Measurements from ENCODE around the gene CABLES2.

CABLES2 gene

GRCh38 chr20:62372042-62372993, 34.8 kb downstream of the CABLES2 start:
- DNase-seq (ENCODE audit: low read depth in 3 of 3): no peak

DNA sequence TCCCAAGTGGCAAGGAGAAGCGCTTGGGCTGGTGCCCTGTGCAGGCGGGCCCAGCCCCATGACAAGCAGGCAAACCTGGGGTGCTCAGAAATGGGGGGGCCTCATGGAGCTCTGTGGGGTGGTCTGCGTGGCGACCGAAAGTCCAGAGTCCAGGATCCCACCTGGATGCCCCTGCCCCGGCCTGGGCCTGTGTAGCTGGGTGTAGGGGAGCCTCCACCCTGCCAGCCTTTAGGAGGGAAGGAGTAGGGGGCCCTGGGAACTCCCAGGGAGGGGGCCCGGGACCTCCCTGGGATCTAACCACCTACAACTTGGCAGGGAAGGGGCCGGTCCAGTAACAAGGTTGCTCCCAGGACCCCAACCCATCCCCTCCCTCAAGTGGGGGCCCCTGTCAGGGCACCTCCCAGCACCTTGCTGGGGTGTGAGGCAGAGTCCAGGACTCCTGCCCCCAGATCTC, 35.5 kb downstream of the CABLES2 start:
- no peak for DNase-seq (ENCODE audit: low read depth in 3 of 3)

- no peak for DNase-seq (ENCODE audit: low read depth in 3 of 3)
Observed at GRCh38 chr20:62370807-62371587, 36.1 kb downstream of the CABLES2 start.

DNA sequence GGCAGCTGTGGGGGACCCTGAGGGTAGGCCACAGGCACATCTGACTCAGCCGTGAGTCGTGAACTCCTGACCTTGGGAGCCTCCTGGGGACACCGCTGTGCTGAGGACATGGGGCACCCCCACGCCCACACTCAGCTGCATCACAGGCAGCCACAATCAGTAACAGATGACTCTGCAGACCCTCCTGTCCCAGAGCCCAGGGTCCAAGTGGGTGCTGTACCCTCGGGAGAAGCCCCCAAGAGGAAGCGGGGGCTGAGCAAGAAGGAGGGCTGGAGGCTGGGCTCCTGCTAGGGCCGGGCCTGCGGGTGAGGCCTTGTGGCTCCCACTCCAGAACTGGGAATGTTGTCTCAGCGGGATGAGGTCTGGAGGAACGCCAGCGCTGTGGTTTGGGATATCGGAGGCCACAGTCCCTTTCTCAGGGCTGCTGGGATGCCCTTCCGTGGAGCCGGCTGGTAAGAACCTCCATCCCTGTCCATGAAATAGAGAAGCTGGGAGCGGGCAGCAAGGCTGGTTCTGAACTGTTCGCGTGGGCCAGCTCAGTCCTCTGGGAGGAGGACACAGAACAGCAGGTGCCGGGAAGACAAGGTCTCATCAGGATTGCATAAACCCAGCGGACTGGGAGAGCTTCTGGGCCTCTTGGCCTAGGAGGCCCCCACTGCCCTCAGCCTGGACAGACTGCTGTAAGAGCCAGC, 36.8 kb downstream of the CABLES2 start:
- peak in 1 of 3 experiments; percentile 47 for DNase-seq (ENCODE audit: low read depth in 3 of 3)

GRCh38 chr20:62369815-62370114, 37.3 kb downstream of the CABLES2 start:
- DNase-seq (ENCODE audit: low read depth in 3 of 3): no peak

DNA sequence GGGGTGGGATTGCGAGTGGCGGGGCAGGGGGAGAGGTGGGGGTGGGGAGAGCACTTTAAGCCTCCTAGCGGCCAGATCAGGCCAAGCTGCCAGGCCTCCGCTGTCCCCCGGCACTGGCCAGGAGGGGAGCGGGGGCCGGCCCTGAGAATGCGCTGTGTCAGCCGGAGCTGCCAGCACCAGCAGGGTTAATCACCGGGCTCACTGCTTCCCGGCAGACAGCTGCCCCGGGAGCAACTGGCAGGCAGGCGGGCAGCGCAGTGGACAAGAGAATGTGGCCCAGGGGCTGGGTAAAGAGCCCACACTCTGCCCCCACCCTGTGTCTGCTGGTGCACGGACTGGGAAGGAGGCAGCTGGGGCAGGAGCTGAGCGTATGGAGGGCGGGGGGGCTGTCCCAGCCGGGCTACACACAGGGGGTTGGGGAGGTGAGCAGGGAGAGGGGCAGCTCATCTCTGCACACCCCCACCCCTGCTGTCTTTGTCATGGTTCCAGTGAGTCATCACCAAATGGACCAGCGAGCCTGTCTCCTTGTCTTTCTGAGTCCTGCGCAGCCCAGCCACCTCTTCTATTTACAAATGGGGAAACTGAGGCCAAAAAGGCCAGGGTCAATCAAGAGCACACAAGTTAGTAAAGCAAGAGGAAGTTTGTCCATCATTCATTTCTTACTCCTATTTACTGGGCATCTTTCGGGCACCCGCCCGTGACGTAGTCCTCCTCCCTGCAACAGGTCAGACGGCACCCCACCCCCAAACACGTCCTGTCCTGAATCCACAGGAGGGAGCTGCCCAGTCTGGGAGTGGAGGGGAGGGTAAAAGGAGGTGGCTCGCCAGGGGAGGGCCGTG, 37.9 kb downstream of the CABLES2 start:
- DNase-seq (ENCODE audit: low read depth in 3 of 3): no peak

DNA sequence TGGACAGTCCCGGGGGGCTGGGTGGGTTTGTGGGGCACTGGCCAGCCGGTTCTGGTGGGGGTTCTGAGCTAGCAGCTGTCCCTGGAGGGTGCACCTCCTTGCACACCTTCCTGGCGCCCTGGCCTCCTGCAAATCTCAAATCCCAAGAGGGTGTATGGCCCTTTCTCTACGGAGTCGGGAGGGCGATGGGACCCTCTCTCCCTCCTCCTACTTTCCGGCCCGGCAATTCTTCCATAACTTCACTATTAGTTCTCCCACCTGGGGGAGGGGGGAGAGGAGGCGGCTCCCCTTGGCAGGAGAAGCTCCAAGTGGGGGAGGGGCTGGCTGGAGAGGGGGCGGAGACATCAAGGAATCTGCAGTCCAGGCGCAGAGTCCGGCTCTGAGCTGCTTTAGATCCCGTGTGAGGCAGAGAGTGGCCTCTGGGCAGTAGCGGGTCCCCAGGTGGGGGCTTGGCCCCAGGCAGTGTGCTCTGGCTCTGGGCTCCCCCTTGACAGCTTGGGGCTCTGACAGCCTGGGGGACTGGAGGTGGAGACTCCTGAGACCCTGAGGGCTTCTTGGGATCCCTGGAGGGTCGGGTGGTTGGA, 38.6 kb downstream of the CABLES2 start:
- no peak for DNase-seq (ENCODE audit: low read depth in 3 of 3)

DNA sequence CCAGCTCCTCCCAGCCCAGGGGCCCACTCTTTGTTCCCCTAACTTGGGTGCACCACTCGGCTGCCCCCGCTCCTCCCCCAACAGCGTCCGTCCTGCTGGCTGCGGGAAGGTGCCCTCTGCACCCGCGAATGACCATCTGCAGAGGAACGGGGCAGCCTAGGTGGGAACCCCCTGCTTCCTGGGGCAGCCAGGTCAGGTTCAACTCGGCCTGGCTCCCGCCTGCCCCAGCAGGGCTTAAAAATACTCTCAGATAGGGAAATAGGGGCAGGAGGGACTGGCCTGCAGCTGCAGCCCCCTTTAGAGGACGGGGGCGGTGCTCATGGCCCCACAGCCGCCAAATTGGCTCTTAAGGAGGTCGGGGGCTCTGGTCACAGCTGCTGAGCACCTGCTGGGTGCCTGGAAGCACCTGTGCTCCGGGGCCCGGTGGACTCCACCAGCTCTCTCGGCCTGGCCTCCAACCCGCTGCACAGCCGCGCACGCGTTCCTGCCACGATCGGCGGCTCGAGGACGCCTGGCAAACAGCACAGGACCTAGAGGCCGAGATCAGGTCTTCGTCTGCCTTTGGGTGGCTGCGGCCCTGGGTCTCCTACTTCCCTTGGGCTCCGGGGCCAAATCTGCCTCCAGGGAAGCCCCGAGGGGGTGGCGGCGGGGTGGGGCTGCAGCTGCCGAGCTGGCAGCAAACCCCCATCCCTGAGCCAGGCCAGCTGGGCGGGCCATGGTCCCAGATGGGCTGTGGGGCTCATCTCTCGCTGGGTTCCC, 39.3 kb downstream of the CABLES2 start:
- DNase-seq (ENCODE audit: low read depth in 3 of 3): no peak

- DNase-seq (ENCODE audit: low read depth in 3 of 3): no peak
Observed at GRCh38 chr20:62367136-62367632, 39.9 kb downstream of the CABLES2 start, which contains the start of gene LAMA5. Gene LAMA5 (minus strand): TSS chr20:62367312. CDS start chr20:62367245, 67 bp downstream.

- DNase-seq (ENCODE audit: low read depth in 3 of 3): no peak
Observed at GRCh38 chr20:62366370-62367135, 40.5 kb downstream of the CABLES2 start.

- DNase-seq (ENCODE audit: low read depth in 3 of 3): no peak
Observed at GRCh38 chr20:62365814-62366369, 41.2 kb downstream of the CABLES2 start.

DNA sequence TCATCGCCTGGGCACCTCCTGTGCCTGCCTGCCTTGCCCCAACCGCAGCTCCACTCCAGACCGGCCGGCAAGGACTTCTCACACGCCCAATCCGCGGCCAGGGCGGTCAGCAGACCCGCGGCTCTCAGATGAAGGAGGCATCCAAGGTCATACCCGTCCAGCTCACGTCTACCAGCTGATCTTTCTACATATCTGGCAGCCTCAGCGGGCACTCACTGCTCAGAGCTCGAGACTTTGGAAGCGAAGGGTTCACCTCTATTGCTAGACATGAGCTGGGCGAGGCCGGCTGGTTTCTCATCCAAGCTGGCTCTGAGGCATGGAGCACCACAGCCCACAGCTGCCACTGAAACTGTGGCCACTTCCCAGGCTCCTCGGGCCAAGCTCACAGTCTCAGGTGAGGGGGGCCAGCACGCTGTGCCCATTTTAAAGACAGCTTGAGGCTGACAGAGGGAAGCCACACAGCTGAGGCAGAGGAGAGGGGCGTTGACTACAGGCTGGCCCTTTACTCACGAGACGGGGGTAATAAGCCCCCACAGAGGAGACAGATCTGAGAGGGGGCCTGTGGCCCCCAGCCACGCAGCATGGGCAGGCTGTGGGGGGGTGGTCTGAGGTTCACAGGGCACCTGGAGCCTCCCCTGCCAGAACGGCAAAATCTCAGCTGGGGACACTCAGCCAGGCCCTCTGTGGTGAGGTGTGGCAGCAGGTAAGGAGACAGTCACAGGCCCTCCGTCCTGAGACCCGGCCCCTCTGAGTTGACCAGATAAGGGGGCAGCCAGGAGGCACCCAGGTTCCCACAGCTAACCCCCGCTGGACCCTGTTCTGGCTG, 42.0 kb downstream of the CABLES2 start:
- no peak for DNase-seq (ENCODE audit: low read depth in 3 of 3)

DNA sequence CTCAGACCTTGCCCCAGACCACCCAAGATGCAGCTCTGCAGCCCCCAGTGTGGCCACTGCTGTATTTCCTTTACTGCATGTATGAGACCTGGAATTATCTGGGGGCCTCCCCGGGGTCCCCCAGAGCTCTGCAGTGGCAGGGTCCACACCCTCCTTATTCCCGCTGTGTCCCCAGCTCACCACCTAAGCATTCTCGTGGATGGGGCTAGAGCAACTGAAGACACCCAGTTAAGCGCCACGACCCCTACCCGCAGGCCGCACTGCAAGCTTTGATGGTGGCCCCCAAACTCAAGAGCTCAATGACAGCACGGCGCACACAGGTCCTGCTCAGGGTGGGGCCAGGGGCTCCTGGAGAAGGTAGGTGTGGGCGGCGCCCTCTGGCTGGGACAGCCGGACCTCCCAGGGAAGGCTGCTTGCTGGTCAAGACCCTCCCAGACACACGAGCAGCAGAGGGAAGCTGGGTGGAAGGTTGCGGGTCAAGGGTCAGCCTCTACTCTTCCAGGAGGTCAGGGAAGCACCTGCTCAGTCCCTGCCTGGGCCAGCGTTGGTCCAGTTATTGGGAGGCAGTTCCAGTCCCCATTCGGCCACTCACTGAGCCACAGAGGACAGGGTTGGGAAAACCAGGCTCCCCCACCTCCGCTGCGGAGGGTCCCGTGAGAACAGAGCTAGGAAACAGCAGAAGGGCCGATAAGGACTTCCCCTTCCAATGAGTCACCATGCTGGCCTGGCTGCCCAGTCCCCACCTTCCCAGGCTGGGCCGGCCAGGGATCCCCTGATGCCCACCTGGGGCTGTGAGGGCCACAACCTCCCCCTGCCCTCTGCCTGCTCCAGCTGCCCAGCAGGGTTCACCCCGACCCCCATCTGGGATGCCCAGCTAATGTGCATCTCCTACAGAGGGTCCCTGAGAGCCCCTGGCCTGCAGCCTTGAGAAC, 42.9 kb downstream of the CABLES2 start:
- no peak for DNase-seq (ENCODE audit: low read depth in 3 of 3)

DNA sequence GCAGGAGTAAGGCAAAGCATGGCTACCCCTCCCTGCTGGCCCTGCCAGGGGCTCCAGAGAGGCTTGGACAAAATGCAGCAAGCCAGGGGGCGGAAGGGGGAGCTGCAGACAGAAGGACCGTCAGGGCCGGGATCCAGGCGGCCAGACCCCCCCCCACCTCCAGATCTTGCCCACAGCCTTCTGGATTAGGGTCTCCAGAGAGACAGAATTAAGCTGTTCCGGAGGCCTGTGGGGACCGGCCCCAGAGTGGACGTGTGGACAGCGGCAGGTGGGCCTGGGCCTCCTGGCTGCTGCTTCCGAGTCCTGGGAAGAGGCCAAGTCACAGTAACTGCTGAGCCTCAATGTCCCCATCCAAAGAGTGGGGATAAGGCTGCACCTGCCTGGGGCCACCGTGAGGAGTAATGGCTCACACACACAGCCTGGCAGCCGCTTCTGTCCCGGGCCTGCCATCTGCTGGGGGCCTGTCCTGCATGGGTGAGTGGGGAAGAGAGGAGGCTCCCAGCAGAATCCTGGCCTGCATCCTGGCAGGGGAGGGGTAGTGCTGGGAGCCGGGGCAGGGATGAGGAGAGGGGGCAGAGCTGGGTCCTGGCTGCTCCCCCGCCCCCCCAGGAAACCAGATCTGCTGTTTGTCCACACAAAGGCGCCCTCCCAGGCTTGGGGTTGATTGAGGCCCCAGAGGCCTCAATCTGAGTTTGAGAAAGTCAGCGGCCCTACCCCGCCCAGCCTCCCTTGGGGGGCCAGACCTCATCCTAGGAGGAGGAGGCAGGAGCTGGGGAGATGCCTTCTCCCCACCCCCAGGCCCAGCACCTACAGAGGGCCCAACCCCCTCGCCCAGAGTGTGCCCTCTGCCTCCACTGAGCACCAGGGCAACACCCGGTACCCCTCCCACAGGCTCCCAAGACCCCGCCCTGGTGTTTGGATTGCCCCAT, 43.8 kb downstream of the CABLES2 start:
- DNase-seq (ENCODE audit: low read depth in 3 of 3): no peak

DNA sequence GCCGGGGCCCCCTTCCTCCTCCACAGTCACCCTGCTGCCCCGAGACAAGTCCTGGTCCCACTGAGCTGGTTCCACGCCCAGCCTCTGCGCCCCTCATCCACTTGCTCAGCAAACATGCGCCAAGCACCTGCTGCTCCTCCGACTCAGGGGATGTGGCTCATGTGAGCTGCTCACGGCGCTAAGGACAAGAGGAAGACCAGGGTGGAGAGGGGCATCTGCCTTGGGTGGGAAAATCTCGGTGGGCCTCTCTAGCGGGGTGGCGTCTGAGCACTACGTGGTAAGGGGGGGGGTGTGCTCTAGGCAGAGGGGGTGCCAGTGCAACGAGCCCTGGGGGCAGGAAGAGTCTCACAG, 44.5 kb downstream of the CABLES2 start:
- DNase-seq (ENCODE audit: low read depth in 3 of 3): no peak

All from stimulated activated CD4-positive, alpha-beta T cell treated with anti-CD3 and anti-CD28 coated beads, TNF-alpha, amount 100 ng/mL, for 24 hours (primary cell).